Keratinocyte (primary cell): Measurements from ENCODE around the gene PTPRN2.

Experiments
- CTCF ChIP-seq, 3 experiments: IDR thresholded peaks in 1 of 3; conservative IDR thresholded peaks in 1 of 3; optimal IDR thresholded peaks in 1 of 3; 2 replicates in 2 of 3; 3 replicates in 1 of 3; pipeline versions ENCODE3 to v1.5.1; 2011; ENCODE audit warnings: low read length in 3 of 3, mild to moderate bottlenecking in 3 of 3, moderate library complexity in 2 of 3, control low read depth in 1 of 3, inconsistent platforms in 1 of 3; ENCODE audit not compliant: insufficient read depth in 2 of 3; ENCODE audit errors: extremely low read depth in 1 of 3
- EZH2 ChIP-seq: IDR thresholded peaks from one replicate; pipeline ENCODE4 v1.6.1; 2012; ENCODE audit warnings: inconsistent platforms, mild to moderate bottlenecking, low read length, moderate library complexity

DNA sequence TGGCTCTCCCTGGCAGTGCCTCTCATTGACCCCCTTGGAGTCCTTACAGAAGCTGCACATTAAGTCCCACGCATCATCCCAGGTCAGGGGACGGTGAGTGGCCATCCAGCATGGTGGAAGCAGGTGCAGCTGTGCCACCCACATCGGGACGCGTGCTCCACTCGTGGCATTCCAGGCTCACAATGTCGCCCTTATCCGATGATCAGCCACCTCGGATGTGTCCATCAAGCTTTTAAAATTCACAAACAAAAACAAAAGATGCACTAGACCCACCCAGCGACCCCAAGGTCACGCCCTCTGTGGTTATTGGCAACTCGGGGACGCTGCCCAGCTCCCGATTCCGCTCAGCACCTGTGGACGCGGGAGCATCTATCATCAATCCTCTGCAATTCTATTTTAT lies 530.9 kb downstream of the PTPRN2 start:
- TF ChIP-seq EZH2 (no peak), CTCF (optimal IDR thresholded peaks at IDR 0.05 in 1 of 3, IDR thresholded peaks at IDR 0.05 in 1 of 3, conservative IDR thresholded peaks at IDR 0.05 in 1 of 3; ENCODE audit: extremely low read depth in 1 of 3, insufficient read depth in 2 of 3, low read length in 3 of 3) (no peak)
